ENCODE data around the gene SYTL3.
"Not testable (repeated sequence)": the region's sequence is repeated elsewhere in the genome, so short reads cannot be mapped to it uniquely, and the experiment has no call there.

The SYTL3 gene

DNA sequence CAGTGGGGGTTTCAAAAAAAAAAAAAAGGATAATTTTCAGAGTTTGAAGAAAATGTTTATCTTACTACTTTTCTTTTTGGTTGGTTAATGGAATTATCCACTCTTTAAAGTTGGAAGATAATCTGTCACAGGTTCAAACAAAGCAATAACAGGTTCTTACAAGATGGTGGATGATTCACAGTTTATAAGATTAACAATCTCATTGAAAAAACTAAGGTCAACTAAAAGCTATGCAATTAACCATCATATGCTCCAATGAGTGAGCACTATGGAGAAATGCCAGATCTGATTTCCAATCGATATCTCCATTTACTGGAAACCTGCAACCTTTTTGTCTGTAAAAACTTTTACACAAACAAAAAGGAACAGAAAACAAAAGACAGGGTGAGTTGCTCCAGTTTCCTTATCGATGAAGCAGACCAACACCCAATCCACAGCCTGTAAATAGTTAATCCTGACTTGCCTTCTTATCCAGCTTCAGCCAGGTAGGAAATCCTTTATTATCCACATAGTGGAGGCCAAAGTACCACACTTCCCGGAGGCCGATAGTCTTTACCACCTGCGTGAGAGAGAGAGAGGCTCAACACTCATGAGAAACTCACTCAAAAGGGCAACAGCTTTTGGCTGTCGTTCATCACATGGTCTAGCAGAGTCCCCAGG is 136.9 kb downstream of the SYTL3 start:
- in situ Hi-C loops (cut with MboI; ENCODE audit: low sequenced_read_pairs), result no loop called here

DNA sequence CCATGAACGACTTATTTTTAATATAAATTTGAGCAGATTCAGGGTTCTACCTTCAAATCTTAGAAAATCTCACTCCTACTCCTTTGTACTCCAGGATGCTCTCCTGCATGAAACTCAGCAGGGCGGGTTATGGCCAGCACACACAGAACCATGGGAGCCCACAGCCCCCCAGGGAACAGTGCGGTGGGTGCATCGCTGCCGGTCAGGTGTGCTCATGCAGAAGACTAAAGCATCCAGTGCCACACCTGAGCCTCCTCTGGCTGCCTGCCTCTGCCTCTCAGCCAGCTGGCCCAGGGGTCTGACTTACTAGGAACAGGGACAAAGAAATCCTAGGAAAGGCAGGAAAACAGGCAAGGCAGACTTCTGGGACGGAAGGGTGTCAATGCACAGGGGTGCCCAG is 137.5 kb downstream of the SYTL3 start:
- in situ Hi-C loops (cut with MboI; ENCODE audit: low sequenced_read_pairs), result no loop called here

DNA sequence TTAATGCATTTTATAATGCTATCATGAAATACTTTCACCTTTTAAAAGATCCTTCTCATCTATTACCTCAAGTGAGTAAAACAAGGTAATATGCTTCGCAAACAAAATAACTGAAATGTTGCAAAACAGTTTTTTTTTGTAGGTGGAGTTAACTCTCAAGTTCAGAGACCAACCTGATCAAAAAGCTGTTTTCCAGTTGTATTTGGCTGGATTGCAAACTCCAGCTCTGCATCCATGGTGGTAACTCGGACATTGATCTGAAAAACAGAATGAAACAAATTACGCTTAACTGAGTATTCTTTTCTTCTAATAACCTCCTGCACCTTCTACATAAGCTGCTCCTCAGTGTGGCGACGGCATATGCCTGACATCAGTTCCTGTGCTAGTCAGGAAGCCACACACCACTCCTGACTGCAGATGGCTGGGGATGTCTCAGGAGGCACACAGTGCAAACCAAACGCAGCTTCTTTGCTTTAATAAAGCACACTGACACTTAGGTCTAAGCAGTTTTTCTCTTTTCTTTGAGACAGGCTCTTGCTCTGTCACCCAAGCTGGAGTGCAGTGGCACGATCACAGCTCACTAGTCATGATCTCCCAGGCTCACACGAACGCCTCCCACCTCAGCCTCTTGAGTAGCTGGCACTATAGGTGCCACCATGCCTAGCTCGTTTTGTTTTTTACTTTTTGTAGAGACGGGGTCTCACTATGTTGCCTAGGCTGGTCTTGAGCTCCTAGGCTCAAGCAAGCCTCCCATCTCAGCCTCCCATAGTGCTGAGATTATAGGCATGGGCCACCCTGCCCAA is 139.5 kb downstream of the SYTL3 start:
- in situ Hi-C loops (cut with MboI; ENCODE audit: low sequenced_read_pairs), result no loop called here

DNA sequence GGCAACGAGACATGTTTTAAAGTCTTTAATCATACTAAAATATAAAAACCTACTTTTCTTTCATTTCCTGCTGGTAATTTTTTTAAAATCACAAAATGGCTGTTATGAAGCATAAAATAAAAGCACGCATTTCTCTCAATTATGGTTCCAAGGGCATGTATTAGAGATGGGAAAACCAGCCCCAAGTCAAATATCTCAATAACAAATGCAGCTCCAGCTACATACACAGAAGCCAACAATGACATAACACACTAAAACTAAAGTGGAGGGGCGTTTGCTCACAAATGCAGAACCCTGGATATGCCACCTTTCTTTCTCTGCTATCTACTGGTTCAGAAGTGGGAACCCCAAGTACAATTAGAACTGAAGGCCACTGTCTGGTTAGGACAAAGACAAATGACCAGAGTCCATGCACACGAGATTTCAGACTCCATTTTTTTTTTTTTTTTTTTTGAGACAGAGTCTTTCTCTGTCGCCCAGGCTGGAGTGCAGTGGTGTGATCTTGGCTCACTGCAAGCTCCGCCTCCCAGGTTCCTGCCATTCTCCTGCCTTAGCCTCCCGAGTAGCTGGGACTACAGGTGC is 141.5 kb downstream of the SYTL3 start:
- in situ Hi-C loops (cut with MboI; ENCODE audit: low sequenced_read_pairs), result no loop called here

DNA sequence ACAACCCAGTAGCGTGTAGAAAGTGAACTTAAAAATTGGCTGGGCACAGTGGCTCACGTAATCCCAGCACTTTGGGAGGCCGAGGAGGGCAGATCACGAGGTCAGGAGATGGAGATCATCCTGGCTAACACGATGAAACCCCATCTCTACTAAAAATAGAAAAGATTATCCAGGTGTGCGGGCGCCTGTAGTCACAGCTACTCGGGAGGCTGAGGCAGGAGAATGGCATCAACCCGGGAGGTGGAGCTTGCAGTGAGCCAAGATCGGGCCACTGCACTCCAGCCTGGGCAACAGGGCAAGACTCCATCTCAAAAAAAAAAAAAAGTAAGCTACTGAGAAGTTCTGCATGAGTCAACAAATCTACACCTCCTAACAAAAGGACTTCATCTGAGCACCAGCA is 142.7 kb downstream of the SYTL3 start:
- in situ Hi-C loops (cut with MboI; ENCODE audit: low sequenced_read_pairs), result not testable (repeated sequence)

DNA sequence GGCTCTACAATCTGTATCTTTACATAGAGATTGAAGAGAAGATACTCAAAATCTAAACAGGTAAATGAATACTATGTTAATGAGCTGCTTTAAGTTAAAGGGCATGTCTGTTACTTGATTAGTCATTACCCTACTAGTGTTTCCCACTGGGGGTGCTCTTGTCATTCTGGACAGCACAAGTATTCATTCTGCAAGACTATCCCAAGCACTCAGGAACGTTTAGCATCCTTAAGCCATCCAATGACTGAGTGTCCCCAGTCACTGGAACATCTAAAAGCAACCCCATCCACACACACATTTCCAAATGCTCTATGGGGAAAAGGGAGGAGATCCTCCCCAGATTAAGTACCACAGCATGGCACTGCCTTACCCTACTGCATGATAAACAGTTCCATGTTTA is 143.6 kb downstream of the SYTL3 start:
- in situ Hi-C loops (cut with MboI; ENCODE audit: low sequenced_read_pairs), result no loop called here

DNA sequence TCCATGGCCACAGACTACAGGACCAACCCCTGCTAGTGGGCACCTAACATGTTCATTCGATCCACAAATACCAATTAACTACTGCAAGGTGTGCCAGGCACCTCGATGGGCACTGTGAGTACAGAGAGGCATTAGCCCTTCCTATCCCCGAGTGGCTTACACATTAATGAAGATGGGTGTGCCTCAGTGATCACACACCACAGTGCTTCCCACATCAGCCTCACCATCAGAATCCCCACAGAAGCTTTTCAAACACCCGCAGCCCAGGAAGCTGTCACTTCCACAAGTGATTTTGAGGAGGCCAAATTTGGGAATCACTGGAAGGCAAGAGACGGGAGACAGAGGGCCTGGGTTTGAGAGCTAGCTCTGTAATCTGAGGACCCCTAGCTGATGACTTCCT is 145.7 kb downstream of the SYTL3 start:
- in situ Hi-C loops (cut with MboI; ENCODE audit: low sequenced_read_pairs), result no loop called here

DNA sequence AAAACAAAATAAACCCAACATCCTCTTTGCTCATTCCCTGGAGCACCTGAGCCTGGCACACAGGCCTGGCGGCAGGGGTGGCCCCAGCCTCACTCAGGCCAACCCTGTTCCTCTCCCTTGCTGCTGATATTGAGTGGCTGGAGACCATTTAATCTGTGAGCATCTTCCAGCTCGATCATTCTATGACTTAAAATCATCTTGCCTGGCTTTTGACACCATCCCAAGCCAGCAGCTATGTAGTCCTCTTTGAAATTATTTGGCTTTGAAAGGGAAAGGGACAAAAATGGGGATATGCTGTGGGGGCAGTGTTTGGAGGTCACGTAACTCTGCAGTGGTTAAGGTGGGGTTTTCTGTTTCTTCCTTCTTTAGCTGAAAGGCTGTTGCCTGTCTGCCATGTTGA is 146.5 kb downstream of the SYTL3 start:
- in situ Hi-C loops (cut with MboI; ENCODE audit: low sequenced_read_pairs), result no loop called here

DNA sequence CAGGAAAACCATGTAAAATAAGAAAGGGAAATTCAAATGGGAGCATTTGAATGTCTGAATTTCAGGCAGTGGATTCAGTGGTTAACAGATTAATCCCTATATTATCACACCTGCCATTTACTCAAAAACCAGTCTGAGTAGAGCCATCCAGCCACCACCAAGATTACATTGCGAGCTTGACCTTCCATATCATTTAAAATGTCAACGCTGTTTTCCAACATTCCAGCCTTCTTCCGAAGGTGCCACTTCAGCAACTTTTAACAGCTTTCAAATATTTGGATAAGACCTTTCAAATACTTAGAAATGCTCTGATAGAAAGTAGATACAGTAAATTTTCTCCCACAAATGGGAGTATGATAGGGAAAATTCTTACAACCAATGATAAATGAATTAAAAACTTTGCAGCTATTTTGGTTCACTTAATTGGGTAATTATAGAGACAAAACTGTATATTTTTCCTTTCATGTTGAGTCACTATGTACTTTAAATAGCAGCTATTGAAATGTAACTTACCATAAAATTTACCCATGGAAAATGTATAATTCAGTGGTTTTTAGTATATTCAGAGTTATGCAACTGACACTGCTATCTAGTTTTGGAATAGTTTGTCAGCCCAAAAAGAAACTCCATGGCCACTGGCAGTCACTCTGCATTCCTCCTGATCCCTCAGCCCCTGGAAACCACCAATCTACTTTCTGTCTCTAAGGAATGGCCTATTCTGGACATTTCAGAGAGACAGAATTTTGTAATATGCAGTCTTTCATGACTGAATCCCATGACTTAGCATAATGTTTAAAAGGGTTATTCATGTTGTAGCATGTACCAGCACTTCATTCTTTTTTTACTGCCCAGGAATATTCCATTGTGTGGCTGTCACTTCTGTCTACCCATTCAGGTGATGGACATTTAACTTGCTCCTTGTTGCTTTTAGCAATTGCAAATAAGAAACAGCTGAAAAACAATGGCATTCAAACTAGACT is 147.8 kb downstream of the SYTL3 start:
- in situ Hi-C loops (cut with MboI; ENCODE audit: low sequenced_read_pairs), result no loop called here

DNA sequence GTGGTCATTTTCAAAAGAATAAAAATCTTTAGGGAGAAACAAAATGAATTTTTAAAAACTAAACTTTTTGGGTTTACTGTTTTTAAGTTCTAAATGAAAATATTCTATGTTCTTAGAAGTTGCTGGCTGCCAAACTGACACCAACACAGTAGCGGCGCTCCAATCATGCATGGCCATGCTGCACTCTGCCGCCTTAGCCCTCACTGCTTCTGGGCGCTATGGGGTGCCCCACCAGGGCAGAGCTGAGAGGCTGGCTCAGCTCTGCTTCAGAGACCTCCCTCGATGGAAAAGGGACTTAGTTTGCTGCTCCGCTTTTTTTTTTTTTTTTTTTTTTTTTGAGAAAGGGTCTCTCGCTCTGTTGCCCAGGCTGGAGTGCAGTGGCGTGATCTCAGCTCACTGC is 148.5 kb downstream of the SYTL3 start:
- in situ Hi-C loops (cut with MboI; ENCODE audit: low sequenced_read_pairs), result no loop called here

DNA sequence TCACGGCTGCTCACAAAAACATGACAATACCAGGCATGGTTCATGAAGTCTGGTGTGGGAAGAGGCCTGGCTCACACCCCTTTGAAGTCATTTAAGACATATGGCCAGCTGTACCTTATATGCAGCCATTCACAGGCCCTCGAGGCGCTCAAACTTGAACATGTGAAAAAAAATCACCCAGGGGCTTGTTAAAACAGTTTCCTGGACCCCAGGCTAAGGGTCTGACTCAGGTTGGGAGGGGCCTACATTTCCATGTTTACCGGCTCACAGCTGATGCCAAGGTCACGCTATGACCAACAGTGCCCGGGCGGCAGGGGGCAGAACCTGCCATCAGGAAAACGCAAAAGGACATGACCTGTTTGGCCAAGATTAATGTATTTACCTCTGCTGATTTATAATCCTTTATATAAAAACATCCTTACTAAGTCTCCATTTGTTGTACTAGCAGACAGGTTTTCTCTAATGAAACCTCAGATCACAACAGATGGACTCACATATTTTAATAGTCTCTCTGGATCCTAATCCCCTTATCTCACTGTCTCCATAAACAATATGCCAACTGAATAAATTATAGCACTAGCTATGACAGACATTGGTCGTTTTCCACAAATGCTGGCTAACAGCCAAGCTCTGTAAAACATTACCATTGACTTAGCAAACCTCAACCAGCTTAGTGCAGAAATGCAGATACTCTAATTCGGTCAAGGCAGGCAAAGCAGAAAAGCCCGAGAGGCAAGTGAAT is 149.4 kb downstream of the SYTL3 start:
- in situ Hi-C loops (cut with MboI; ENCODE audit: low sequenced_read_pairs), result no loop called here

DNA sequence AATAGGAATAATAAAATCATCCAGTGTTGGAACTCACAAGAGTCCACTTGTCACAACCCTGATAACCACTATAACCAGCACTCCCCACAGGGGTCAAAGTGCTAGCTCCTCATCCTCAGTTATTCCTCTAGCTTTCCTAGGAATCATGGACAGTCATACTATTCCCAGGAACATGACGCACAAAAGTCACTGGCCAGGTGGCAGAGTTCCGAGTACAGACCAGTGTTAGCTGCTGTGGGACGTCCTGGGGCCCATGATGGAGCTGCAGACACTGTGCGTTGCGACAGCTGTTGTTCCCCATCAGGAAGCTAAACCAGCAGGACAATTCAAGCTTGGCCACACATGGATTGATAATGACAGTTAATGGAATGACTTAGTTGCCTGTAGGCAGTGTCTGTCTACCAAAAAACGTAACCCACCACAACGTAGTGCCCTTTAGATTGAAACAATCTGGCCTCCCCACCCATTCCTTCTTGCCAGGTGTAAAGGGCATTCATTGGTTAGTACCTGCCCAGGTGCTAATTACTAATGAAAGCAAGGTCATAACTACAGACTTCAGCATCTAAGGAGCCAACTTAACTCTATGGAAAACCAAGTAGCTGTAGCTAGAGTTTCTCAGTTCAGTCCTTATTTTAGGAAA is 151.9 kb downstream of the SYTL3 start:
- in situ Hi-C loops (cut with MboI; ENCODE audit: low sequenced_read_pairs), result no loop called here

DNA sequence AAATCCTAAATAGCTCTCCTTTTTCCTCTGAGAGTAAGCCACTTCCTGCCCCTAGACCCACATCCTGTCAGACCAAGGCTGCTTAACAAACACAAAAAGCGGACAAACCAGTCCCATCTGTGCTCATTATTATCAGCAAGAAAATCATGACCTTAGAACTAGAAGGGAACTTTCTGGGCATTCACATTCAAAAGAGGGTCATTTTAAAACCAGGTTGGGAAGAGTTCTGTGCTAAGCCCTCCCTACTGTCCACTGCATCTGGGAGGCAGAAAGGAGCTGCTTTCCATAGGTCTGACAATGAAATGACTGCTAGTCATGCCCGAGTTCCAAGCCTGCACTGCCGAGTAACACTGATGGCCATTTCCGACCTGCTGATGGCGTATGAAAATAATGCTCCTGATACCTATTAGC is 153.9 kb downstream of the SYTL3 start:
- in situ Hi-C loops (cut with MboI; ENCODE audit: low sequenced_read_pairs), result no loop called here

DNA sequence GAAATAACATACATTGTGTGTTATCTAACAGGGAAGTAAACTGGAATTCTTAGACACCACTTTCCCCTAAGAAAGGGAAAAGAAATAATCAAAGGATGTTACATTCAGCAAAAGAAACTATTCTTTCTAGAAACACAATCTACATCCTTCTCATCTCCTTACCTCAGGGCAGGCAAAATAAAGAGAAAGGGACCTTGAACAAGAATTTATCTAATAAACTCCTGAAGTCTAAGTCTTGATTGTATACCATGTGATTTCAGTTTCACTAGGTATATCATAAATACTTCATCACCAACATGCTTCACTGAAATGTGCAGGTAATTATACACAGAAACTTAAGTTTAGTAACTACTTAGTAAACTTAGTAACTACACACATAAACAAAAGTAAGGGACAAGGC is 154.4 kb downstream of the SYTL3 start:
- in situ Hi-C loops (cut with MboI; ENCODE audit: low sequenced_read_pairs), result no loop called here

DNA sequence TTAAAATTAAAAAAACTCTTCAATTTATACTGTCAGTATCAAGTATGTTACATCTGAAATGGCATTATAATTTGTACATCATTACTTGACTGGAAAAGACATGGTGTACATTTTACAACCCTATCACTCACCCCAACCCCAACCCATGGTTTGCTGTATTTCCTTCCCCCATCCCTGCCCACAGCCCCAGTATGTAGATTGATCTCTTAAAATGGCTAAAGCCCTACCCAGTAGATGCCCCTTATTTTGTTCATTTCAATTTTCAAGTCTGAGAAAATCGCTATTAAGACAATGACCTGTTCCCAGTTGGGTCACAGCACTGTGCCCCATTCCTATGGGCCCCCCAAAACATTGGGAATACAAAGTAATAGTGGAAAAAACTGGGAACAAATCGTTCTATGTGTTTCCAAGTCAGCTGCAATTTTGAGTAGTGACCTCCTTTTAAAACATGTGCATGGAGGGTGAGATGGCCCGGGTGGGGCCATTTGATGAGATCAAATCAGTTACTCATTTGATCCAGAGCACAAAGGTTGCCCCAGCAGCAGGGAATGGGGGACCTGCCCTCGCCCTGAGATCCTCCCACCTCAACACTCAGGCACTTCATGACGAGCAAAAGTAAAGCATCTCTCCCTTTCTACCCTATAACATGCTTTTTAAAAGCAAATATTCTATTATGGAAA is 156.0 kb downstream of the SYTL3 start:
- in situ Hi-C loops (cut with MboI; ENCODE audit: low sequenced_read_pairs), result no loop called here

DNA sequence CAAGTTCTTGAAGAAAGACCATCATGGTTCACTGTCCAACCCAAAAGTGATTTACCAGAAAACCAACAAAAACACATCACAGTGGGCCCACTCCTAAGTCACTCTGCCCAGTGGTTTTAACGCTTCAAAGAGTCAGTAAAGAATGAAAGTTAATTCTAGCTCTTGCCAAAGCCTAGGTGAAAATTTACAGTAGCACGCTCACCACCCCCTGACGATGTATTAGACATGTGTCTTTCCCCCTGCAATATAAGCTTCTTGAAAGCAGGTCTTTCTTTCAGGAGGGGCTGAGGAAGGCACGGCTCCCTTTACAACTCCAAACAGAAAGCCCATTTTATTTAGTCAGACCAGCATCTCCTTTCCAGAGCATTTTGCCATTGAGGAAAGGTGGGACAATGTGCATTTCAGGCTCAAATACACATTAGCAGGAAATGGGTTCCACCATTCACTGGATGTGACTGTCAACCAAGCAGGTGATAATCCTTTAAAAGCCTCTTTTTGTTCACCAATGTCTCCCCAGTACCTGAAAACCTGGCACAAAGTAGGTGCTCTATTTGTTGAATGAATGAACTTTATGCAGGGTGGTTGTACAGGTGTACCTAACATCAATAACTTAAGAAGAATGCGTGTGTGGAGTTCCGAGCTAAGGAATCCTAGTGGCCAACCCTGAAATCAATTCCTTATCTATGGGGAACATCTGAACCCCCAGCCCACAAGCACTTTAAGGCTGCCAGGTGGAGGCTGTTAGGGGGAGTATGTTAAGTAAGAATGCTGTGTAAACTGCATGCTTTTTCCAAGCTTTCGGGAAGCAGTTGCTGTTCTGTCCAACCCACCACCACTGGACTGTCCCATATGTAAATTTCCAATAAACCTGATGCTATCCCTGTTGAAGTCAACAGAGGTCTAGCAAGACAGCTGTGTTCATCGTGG is 157.9 kb downstream of the SYTL3 start:
- in situ Hi-C loops (cut with MboI; ENCODE audit: low sequenced_read_pairs), result no loop called here

DNA sequence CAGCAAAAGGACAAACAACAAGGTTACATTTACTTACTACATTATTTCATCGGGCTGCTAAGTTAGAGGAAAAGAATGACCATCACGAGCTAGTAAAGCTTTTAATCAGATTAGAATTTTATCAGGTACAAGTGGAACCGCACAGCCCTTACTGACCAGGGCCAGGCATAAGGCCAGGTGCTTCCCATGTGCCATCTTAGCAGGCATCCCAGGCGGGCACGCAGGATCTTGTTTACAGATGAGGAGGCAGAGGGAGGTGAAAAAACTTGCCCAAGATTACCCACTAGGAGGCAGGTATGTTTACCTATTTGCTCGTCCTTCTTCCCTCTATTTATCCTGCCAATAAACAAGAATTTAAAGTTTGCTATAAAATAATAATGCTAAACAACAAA is 158.6 kb downstream of the SYTL3 start:
- in situ Hi-C loops (cut with MboI; ENCODE audit: low sequenced_read_pairs), result no loop called here

DNA sequence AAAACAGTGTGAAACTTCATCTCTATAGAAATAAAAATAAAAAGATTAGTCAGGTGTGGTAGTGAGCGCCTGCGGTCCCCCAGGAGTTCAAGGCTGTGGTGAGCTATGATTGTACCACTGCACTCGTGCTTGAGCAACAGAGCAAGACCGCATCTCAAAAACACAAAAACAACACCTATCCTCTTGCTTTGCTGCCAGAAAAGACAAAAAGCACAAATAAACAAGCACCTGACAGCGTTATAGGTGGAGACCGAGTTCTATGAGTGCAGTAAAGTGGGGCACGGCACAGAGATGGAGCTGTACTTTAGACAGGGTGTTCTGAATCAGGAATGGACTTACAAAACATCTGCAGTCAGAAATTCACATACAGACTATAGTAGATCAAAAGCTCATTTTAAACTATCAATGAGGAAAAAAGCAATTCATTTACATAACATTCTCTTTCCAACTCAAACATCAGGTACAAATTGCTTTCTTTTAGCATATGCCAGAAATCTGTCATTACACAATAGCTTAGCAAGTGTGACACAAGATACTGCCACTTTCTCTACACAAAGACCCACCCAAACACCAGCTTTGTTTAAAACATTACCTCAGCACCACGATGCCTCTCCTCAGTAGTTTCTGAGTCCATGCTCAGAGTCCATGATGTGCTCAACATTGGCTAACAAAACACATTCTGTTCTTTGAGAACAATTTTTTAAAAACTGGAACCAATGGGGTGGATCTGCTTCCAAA is 159.3 kb downstream of the SYTL3 start:
- in situ Hi-C loops (cut with MboI; ENCODE audit: low sequenced_read_pairs), result no loop called here
